IPS-NIHi7 (cell line): Measurements from ENCODE around the gene SLC25A39.
"Not testable (repeated sequence)": the region's sequence is repeated elsewhere in the genome, so short reads cannot be mapped to it uniquely, and the experiment has no call there.

Experiments
- DNase-seq: peaks from one replicate; pipeline ENCODE4 v3.0.0; 2012; ENCODE audit warnings: mixed read lengths; ENCODE audit errors: extremely low spot score

The SLC25A39 gene

GRCh38 chr17:44335564-44335963 is 10.9 kb upstream of the SLC25A39 start:
- no peak for DNase-seq

- no peak for DNase-seq
Observed at GRCh38 chr17:44334727-44335126, 10.1 kb upstream of the SLC25A39 start.

DNA sequence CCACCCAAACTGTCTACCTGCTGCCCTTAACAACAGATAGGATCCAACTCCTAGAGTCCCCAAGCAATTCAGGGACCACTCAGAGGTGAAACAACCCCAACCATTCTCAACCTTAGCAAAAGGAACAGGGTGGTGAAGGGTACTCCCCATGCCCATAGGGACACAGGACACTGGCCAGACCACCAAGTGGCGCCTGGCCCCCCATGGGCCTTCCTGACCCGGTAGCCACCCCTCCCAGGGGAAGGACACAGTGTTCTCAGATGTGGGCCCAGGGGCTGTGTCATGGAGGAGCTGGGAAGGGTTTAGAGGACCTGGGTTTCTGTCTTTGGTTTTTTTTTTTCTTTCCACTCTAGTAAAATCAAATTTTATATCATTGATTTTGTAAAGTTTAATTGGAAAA is 9.7 kb upstream of the SLC25A39 start:
- DNase-seq: no peak

DNA sequence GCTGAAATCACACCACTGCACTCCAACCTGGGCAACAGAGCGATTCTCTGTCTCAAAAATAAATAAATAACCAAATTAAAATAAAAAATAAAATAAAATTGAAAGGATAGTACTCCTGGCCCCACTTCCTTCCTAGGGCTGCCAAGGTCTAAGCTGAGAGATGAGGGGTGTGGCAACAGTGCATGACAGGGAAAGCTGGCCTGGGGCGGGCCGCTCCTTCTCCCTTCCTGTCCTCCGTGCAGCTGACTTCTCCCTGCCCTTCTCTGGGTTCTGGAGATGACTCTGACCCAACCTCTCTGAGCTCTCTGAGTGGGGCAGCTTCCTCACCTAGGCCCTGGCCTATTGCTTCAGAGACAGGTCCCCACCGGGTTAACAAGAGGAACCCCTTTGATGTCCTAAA is 8.7 kb upstream of the SLC25A39 start:
- DNase-seq: no peak

- DNase-seq: peak; percentile 70
Observed at GRCh38 chr17:44331249-44331760, 6.7 kb upstream of the SLC25A39 start.

DNA sequence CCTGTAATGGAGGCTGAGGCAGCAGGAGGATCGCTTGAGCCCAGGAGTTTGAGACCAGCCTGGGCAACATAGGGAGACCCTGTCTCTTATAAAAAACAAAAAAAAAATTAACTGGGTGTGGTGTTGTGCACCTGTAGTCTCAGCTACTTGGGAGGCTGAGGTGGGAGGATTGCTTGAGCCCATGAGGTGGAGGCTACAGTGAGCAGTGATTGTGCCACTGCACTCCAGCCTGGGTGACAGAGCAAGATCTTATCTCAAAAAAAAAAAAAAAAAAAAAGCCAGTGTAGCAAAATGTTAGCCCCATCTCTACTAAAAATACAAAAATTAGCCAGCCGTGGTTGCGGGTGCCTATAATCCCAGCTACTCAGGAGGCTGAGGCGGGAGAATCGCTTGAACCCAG is 5.6 kb upstream of the SLC25A39 start:
- not testable (repeated sequence) for DNase-seq

DNA sequence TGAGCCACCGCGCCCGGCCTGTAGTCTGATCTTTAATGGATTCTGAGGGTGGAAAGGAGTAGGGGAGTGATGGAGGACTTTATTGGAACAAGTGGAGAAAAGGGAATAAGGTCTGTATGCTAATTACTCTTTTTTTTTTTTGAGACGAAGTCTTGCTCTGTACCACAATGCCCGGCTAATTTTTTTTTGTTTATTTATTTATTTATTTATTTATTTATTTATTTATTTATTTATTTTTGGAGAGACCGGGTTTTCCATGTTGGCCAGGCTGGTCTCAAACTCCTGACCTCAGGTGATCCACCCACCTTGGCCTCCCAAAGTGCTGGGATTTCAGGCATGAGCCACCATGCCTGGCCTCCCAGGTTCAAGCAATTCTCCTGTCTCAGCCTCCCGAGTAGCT is 4.9 kb upstream of the SLC25A39 start:
- DNase-seq: not testable (repeated sequence)

DNA sequence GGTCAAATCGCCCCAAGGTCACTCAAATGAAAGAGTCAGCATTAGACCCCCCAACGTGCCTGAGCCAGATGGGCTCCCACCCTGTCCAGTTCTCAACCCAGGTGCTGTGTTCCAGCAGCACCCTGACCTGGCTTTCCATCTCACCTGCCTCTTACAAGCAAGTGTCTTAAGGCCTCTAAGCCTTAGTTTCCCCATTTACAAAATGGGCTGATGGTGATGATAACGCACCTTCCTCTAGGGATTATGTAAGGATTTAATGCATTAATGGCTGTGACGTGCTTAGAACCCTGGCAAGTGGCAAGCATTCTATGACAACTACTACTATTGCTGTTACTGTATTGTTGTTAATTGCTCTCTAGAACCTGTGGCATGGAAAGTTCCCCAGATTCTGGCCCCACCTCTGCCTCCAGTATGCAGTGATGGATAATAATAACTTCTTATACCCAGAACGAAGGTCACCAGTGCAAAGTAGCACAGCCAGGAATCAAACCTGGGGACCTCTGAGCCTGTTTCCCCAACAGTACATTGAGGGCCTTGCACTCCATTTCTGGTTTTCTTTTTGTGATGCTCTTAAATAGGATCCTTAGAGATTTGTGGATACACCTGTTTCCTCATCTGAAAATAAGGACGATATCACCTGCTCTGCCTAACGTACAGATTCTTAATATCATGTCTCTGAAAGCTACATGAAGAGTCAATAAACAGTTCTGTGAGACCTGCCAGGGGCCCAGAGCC is 3.3 kb upstream of the SLC25A39 start:
- DNase-seq: no peak

DNA sequence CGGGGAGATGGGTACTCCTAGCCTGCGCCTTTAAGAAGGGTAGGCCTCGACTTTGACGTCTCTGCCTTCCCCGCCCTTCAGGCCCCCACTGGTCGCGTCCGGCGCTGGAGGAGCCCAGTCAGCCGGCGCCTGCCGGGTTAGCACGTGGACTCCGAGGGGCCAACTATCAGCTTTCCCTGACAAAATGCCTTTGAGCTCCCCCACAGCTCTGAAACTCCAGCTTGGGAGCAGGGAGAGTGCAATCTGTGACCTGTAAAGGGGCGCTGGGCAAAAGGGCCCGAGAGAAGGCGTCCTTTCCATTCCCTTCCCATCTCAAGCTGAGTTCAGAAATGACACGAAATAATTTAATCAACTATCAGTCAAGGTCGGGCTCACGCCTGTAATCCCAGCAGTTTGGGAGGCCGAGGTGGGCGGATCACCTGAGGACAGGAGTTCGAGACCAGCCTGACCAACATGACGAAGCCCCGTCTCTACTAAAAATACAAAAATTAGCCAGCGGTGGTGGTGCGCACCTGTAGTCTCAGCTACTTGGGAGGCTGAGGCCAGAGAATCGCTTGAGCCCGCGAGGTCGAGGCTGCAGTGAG is 2.3 kb upstream of the SLC25A39 start:
- peak; percentile 96 for DNase-seq

- DNase-seq: peak; percentile 17
Observed at GRCh38 chr17:44324092-44324570, 492 bp downstream of the SLC25A39 start.

- no peak for DNase-seq
Observed at GRCh38 chr17:44323359-44324091, 1.1 kb downstream of the SLC25A39 start.

GRCh38 chr17:44322236-44322895 is 2.3 kb downstream of the SLC25A39 start:
- DNase-seq: no peak

GRCh38 chr17:44321246-44322120 is 3.1 kb downstream of the SLC25A39 start:
- no peak for DNase-seq

- DNase-seq: no peak
Observed at GRCh38 chr17:44320066-44320465, 4.6 kb downstream of the SLC25A39 start.

DNA sequence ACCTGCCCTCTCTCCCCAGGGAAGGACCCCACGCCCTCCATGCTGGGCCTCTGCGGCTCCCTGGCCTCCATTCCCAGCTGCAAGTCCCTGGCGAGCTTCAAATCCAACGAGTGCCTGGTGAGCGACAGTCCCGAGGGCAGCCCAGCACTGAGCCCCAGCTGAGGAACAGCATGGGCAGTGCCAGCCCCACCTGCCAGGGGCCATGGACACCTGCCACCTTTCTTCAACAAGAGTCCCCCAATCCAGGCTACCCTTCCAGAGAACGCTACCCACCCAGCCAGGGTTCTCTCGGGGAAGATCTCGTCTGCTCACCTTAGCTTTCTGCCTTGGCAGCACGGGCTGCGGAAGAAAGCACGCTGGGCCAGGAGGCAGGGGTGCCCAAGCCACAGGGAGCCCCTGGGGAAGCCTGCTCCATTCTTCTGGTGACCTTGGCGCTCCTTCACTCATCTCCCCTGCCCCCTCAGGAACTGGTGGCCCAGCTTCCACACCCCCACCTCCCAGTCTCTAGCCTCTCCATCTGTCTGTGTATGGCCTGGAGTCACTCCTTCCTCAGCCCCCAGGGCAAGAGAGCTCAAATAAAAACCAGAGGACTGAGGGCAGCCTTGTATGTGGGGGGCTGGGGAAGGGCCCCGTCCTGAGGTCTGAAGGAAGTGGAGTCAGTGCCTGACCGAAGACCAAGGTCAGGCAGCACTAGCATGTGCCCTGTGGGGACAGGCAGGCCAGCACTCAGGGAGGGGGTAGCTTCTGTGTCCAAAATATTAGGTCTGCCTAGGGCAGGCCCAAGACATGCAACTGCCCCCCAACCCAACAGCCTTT is 6.3 kb downstream of the SLC25A39 start:
- no peak for DNase-seq

- DNase-seq: no peak
Observed at GRCh38 chr17:44317545-44317944, 7.1 kb downstream of the SLC25A39 start.

DNA sequence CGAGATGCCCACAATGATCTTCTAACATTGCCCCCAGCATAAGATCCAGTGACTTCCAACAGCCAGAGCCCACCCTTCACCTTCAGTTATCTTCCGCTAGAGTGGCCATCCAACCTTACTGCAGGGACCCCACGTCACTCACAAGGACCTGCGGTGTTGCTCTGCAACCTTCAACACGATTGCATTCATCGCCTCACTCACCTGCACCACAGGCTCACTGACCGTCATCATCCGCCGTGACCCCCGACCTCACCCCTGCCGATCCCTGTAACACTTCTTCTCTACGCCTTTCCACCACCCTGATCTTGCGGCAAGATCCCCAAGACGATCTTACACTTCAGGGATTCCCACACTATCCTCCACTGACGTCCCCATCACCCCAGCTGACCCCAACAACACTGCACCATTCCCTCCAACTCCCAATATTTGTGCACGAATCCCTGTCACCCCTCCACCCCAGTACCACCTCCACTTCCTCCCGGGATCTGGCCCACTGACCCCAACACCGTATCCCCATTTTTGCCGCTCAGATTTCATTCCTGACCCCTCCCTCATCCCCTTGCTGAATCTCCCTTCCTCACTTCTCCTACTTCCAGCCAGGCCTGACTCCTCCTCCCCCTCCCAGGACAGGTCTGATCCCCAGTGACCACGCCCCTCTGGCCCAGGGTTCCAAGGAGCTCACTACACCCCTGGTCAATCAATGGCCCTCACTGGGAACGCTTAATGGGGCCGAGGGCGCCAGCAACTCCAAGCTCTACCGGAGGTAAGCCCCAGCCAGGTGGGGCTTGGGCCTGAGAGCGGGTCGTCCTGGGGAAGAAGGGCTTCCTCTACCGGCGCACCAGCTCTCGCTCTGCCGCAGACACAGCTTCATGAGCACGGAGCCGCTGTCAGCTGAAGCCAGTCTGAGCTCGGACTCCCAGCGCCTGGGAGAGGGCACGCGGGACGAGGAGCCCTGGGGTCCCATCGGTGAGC is 8.6 kb downstream of the SLC25A39 start:
- DNase-seq: peak; percentile 92

DNA sequence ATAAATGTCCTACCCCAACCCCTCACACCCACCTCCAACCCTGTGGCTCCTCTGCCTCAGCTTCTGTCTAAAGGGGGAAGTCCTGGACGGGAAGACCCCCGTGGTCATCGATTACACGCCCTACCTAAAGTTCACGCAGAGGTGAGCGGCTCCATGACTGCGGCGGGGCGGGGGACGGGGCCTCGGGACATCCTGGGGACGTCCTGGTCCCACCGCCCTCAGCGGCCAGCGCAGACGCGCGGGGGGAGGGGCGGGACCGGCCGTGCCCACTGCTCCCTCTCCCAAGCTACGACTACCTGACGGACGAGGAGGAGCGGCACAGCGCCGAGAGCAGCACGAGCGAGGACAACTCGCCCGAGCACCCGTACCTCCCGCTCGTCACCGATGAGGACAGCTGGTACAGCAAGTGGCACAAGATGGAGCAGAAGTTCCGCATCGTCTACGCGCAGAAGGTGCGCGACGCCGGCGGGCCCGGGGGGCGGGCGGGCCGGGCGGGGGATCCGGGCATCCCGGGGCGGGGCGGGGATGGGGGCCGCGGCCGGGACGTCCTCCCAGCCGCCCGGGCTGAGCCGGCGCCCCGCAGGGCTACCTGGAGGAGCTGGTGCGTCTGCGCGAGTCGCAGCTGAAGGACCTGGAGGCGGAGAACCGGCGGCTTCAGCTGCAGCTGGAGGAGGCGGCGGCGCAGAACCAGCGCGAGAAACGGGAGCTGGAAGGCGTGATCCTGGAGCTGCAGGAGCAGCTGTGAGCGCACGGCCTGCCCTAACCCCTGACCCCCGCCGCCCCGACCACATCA is 9.6 kb downstream of the SLC25A39 start:
- peak; percentile 81 for DNase-seq
